SJCRH30 (cell line): ENCODE data around the gene NSF. TPM values are rescaled to one million over a fixed set of nuclear protein-coding genes. Genes with fewer than 3 reads are reported as not detected.

Source experiments
- DNase-seq, 2 experiments: peaks; one replicate each; pipeline ENCODE4 v3.0.0-alpha.2; 2015 to 2020
- H3K27ac ChIP-seq: fragments of 250-450 bp; sonication (Bioruptor Pico); 2 replicates; pipeline ENCODE4 v1.5.1; 2020; ENCODE audit warnings: mild to moderate bottlenecking, moderate library complexity
- H3K27me3 ChIP-seq: fragments of 250-450 bp; sonication (Bioruptor Pico); 2 replicates; pipeline ENCODE4 v1.5.1; 2020; ENCODE audit warnings: mild to moderate bottlenecking, moderate library complexity
- H3K36me3 ChIP-seq: fragments of 250-450 bp; sonication (Bioruptor Pico); 2 replicates; pipeline ENCODE4 v1.5.1; 2020; ENCODE audit warnings: mild to moderate bottlenecking, moderate library complexity
- H3K4me1 ChIP-seq: fragments of 250-450 bp; sonication (Bioruptor Pico); 2 replicates; pipeline ENCODE4 v1.5.1; 2020; ENCODE audit warnings: mild to moderate bottlenecking, moderate library complexity
- H3K4me3 ChIP-seq: fragments of 250-450 bp; sonication (Bioruptor Pico); 2 replicates; pipeline ENCODE4 v1.5.1; 2020; ENCODE audit warnings: mild to moderate bottlenecking, moderate library complexity
- H3K9me3 ChIP-seq: fragments of 250-450 bp; sonication (Bioruptor Pico); replicated peaks from 2 replicates; pipeline ENCODE4 v1.5.1; 2020; ENCODE audit warnings: mild to moderate bottlenecking, moderate library complexity
- total RNA-seq: library from RNA; depleted of rRNA; stranded (reverse); fragments of >200 nt; shearing (Covaris generic); gene quantifications from 2 replicates; pipeline ENCODE4 v1.2.3, GENCODE V29; 2014; rRNA removed

Gene NSF
- total RNA-seq, 1 experiment from 2014 or later, result 63.3 TPM

GRCh38 chr17:46796084-46796483, 205.6 kb downstream of the NSF start:
- Histone ChIP-seq H3K27me3 (peaks cover 6% of the 10 kb centered on the region; the same call in 1 of the 2 replicates), H3K27ac (no peak overlapping the region), H3K4me1 (no peaks in the 10 kb centered on the region), H3K4me3 (no peak overlapping the region), H3K36me3 (no peaks in the 10 kb centered on the region), H3K9me3 (no peaks in the 10 kb centered on the region)
- DNase-seq, result no peak

- peaks cover 6% of the 10 kb centered on the region; the same call in 1 of the 2 replicates for H3K27me3 ChIP-seq
- no peak for DNase-seq
- H3K4me3 ChIP-seq, result no peak overlapping the region
Observed at GRCh38 chr17:46796524-46796923, 206.1 kb downstream of the NSF start.

GRCh38 chr17:46796956-46797530, 206.6 kb downstream of the NSF start:
- H3K27me3 ChIP-seq, result peaks cover 6% of the 10 kb centered on the region; the same call in 1 of the 2 replicates
- H3K4me1 ChIP-seq, result no peaks in the 10 kb centered on the region
- no peaks in the 10 kb centered on the region for H3K36me3 ChIP-seq
- DNase-seq, result no peak
- no peaks in the 10 kb centered on the region for H3K9me3 ChIP-seq
- H3K27ac ChIP-seq, result no peak overlapping the region
- no peak overlapping the region for H3K4me3 ChIP-seq

More at GRCh38 chr17:46796524-46796923, 206.1 kb downstream of the NSF start:
- no peaks in the 10 kb centered on the region for H3K9me3 ChIP-seq
- H3K36me3 ChIP-seq, result no peaks in the 10 kb centered on the region
- H3K27ac ChIP-seq, result no peak overlapping the region
- H3K4me1 ChIP-seq, result no peaks in the 10 kb centered on the region

- H3K27ac ChIP-seq, result no peak overlapping the region
- H3K36me3 ChIP-seq, result no peaks in the 10 kb centered on the region
- H3K27me3 ChIP-seq, result peaks cover 3% of the 10 kb centered on the region; the same call in 1 of the 2 replicates
- H3K4me1 ChIP-seq, result no peaks in the 10 kb centered on the region
- no peak for DNase-seq
- H3K4me3 ChIP-seq, result no peak overlapping the region
- H3K9me3 ChIP-seq, result no peaks in the 10 kb centered on the region
Observed at GRCh38 chr17:46800573-46800972, 210.1 kb downstream of the NSF start.

- H3K4me1 ChIP-seq, result no peaks in the 10 kb centered on the region
- no peak for DNase-seq
Observed at GRCh38 chr17:46802800-46803199, 212.3 kb downstream of the NSF start.

GRCh38 chr17:46803544-46803943, 213.1 kb downstream of the NSF start:
- no peaks in the 10 kb centered on the region for H3K36me3 ChIP-seq
- no peaks in the 10 kb centered on the region for H3K4me1 ChIP-seq
- no peak overlapping the region for H3K27ac ChIP-seq
- H3K9me3 ChIP-seq, result no peaks in the 10 kb centered on the region
- H3K27me3 ChIP-seq, result 0 out of 2 replicates have a peak, but pooled peaks cover 6% of the 10 kb centered on the region
- no peak overlapping the region for H3K4me3 ChIP-seq
- DNase-seq, result no peak

More at GRCh38 chr17:46802800-46803199, 212.3 kb downstream of the NSF start:
- Histone ChIP-seq H3K36me3 (no peaks in the 10 kb centered on the region), H3K9me3 (no peaks in the 10 kb centered on the region), H3K27me3 (0 out of 2 replicates have a peak, but pooled peaks cover under 1% of the 10 kb centered on the region), H3K4me3 (no peak overlapping the region), H3K27ac (no peak overlapping the region)

- Histone ChIP-seq H3K27ac (no peak overlapping the region), H3K27me3 (peaks cover 11% of the 10 kb centered on the region; the same call in 1 of the 2 replicates), H3K4me3 (no peak overlapping the region), H3K4me1 (no peaks in the 10 kb centered on the region), H3K9me3 (no peaks in the 10 kb centered on the region), H3K36me3 (no peaks in the 10 kb centered on the region)
- DNase-seq, result no peak
Observed at GRCh38 chr17:46805771-46806170, 215.3 kb downstream of the NSF start.

Other genes with a start within 250 kb of the NSF start
- gene ARL17B, start 228.9 kb upstream of the NSF start, total RNA-seq, result 33.0 and 35.1 TPM in 2 replicates
- gene LRRC37A2, start 78.2 kb upstream of the NSF start, total RNA-seq, result 11.3 and 13.4 TPM in 2 replicates
- gene ARL17A, start 11.0 kb upstream of the NSF start, total RNA-seq, result 23.6 and 30.4 TPM in 2 replicates
- 10.8 and 11.9 TPM in 2 replicates for gene WNT3, start 228.0 kb downstream of the NSF start, total RNA-seq